HepG2 (cell line): ENCODE measurements around the gene KIAA0930. TPM values are rescaled to one million over a fixed set of nuclear protein-coding genes. Genes with fewer than 3 reads are reported as not detected.
A peak's percentile ranks its signal among the peaks of the same experiment; 100 is the strongest.

ENCODE experiments used
- AHR ChIP-seq: IDR thresholded peaks from 2 replicates; pipeline ENCODE4 v1.6.1; 2018; ENCODE audit warnings: missing genetic modification reagents, missing compliant biosample characterization
- AKAP8 ChIP-seq: sonication (generic); formaldehyde crosslinking; IDR thresholded peaks from 2 replicates; pipeline ENCODE4 v1.5.1; 2020; ENCODE audit warnings: mild to moderate bottlenecking, missing genetic modification reagents
- BORCS8-MEF2B ChIP-seq: sonication (generic); formaldehyde crosslinking; IDR thresholded peaks from 2 replicates; pipeline ENCODE4 v1.8.0; 2022; ENCODE audit warnings: mild to moderate bottlenecking, missing genetic modification reagents
- ERF ChIP-seq: IDR thresholded peaks from 2 replicates; pipeline ENCODE4 v1.6.1; 2018; ENCODE audit warnings: missing biosample characterization, missing genetic modification reagents
- FOXA1 ChIP-seq, 2 experiments: fragments of 450-650 bp in 1 of 2; sonication (generic) in 1 of 2; formaldehyde crosslinking in 1 of 2; IDR thresholded peaks; 2 replicates each; pipeline versions ENCODE4 v1.4.0 to v1.6.1; 2016 to 2020; ENCODE audit warnings: missing genetic modification reagents in 1 of 2
- FOXP4 ChIP-seq: sonication (generic); formaldehyde crosslinking; IDR thresholded peaks from 2 replicates; pipeline ENCODE4 v1.4.0; 2020; ENCODE audit warnings: missing genetic modification reagents
- HMGXB3 ChIP-seq: sonication (generic); formaldehyde crosslinking; IDR thresholded peaks from 2 replicates; pipeline ENCODE4 v1.4.0; 2020; ENCODE audit warnings: missing genetic modification reagents, borderline replicate concordance
- MXD3 ChIP-seq: IDR thresholded peaks from 2 replicates; pipeline ENCODE4 v1.6.1; 2016; ENCODE audit warnings: mild to moderate bottlenecking, missing biosample characterization, missing genetic modification reagents
- PATZ1 ChIP-seq: sonication (generic); formaldehyde crosslinking; IDR thresholded peaks from 2 replicates; pipeline ENCODE4 v1.4.0; 2020; ENCODE audit warnings: missing genetic modification reagents
- PLRG1 ChIP-seq: fragments of 450-650 bp; conservative IDR thresholded peaks from 2 replicates; pipeline ENCODE4 v1.6.1; 2016
- PRMT3 ChIP-seq: sonication (generic); formaldehyde crosslinking; IDR thresholded peaks from 2 replicates; pipeline ENCODE4 v1.8.1; 2022; ENCODE audit warnings: low read depth, mild to moderate bottlenecking, moderate library complexity, missing genetic modification reagents, borderline replicate concordance
- RXRA ChIP-seq: sonication (generic); formaldehyde crosslinking; IDR thresholded peaks from 2 replicates; pipeline ENCODE4 v1.5.1; 2020; ENCODE audit warnings: missing genetic modification reagents
- SP4 ChIP-seq: sonication (generic); formaldehyde crosslinking; IDR thresholded peaks from 2 replicates; pipeline ENCODE4 v1.8.1; 2023; ENCODE audit warnings: mild to moderate bottlenecking, missing genetic modification reagents
- SRSF9 ChIP-seq: fragments of 200-400 bp; formaldehyde crosslinking; IDR thresholded peaks from 2 replicates; pipeline ENCODE4 v1.6.1; 2018; ENCODE audit warnings: borderline replicate concordance, mild to moderate bottlenecking, low read depth, low read length; ENCODE audit not compliant: insufficient read depth, poor library complexity, severe bottlenecking
- STAG1 ChIP-seq: sonication (generic); formaldehyde crosslinking; IDR thresholded peaks from 2 replicates; pipeline ENCODE4 v1.4.0; 2020; ENCODE audit warnings: missing genetic modification reagents
- TAF1 ChIP-seq: sonication (generic); formaldehyde crosslinking; IDR thresholded peaks from 2 replicates; pipeline ENCODE4 v1.4.0; 2020; ENCODE audit warnings: missing genetic modification reagents
- ZNF205 ChIP-seq: IDR thresholded peaks from 2 replicates; pipeline ENCODE4 v1.6.1; 2018; ENCODE audit warnings: missing biosample characterization, missing genetic modification reagents
- ZNF292 ChIP-seq: sonication (generic); formaldehyde crosslinking; IDR thresholded peaks from 2 replicates; pipeline ENCODE4 v1.8.1; 2022; ENCODE audit warnings: mild to moderate bottlenecking, low read depth, missing genetic modification reagents, borderline replicate concordance
- ZNF747 ChIP-seq: sonication (generic); formaldehyde crosslinking; IDR thresholded peaks from 2 replicates; pipeline ENCODE4 v1.8.1; 2023; ENCODE audit warnings: missing genetic modification reagents, mild to moderate bottlenecking, borderline replicate concordance
- ZNF788 ChIP-seq: sonication (generic); formaldehyde crosslinking; IDR thresholded peaks from 2 replicates; pipeline ENCODE4 v1.5.0; 2020; ENCODE audit warnings: mild to moderate bottlenecking, missing genetic modification reagents, borderline replicate concordance
- polyA plus RNA-seq, 8 experiments: library from polyadenylated mRNA; depleted of rRNA in 3 of 8; stranded (reverse) in 7 of 8; unstranded in 1 of 8; fragments of >200 nt; fragmentation: Illumina TruSeq in 4 of 8; extraction: Trizol in 4 of 8; gene quantifications; 2 replicates each; pipeline versions ENCODE4 v1.2.1 to v1.2.3, GENCODE V29; 2011 to 2016; ENCODE audit warnings: low read depth in 4 of 8, missing spikeins in 1 of 8, mixed read lengths in 1 of 8; ENCODE audit not compliant: insufficient read depth in 1 of 8
- total RNA-seq, 5 experiments: library from RNA; depleted of rRNA; stranded (reverse); fragments of >200 nt; fragmentation: Illumina TruSeq; extraction: Trizol; gene quantifications; 2 replicates each; pipeline ENCODE4 v1.2.3, GENCODE V29; 2016; ENCODE audit warnings: low read depth in 1 of 5

Gene KIAA0930
- total and polyA plus RNA-seq, 2 of the 13 experiments (the other 11 are each of a cell fraction or from before 2014, with no cell fraction given) = 27.0 to 38.2 TPM

GRCh38 chr22:45285263-45286058 lies 44.8 kb upstream of the KIAA0930 start (continued):
- TF ChIP-seq HMGXB3 (CRISPR knock-in tag) = 0 out of 2 replicates have a peak, but pooled peaks have one; percentile 38
- peak; percentile 61 for TF ChIP-seq PATZ1
- no peak for TF ChIP-seq FOXA1 (IDR thresholded peaks at IDR 0.05)
- TF ChIP-seq FOXA1 (CRISPR knock-in tag; IDR thresholded peaks at IDR 0.05) = 0 out of 2 replicates have a peak, but pooled peaks have one; percentile 7
- TF ChIP-seq ERF (CRISPR knock-in tag) = no peak; the same call in 1 of the 2 replicates
- peak; percentile 31; the same call in 1 of the 2 replicates for TF ChIP-seq FOXP4 (CRISPR knock-in tag)
- TF ChIP-seq STAG1 (CRISPR knock-in tag) = peak; percentile 70
- peak; percentile 37; the same call in 1 of the 2 replicates for TF ChIP-seq AKAP8 (CRISPR knock-in tag)
- TF ChIP-seq SRSF9 = no peak
- 0 out of 2 replicates have a peak, but pooled peaks have one; percentile 15 for TF ChIP-seq ZNF205 (CRISPR knock-in tag)
- peak; percentile 13; the same call in 1 of the 2 replicates for TF ChIP-seq ZNF292 (CRISPR knock-in tag)
- peak; percentile 46; the same call in 1 of the 2 replicates for TF ChIP-seq BORCS8-MEF2B (CRISPR knock-in tag)
- 0 out of 2 replicates have a peak, but pooled peaks have one; percentile 23 for TF ChIP-seq ZNF747 (CRISPR knock-in tag)
- peak; percentile 29; the same call in 1 of the 2 replicates for TF ChIP-seq ZNF788 (CRISPR knock-in tag)
- peak; percentile 33; the same call in 1 of the 2 replicates for TF ChIP-seq TAF1 (CRISPR knock-in tag)
- no peak for TF ChIP-seq PLRG1
- TF ChIP-seq PRMT3 (CRISPR knock-in tag) = no peak
- no peak for TF ChIP-seq AHR (CRISPR knock-in tag)
- peak; percentile 43 for TF ChIP-seq RXRA
- 0 out of 2 replicates have a peak, but pooled peaks have one; percentile 37 for TF ChIP-seq SP4 (CRISPR knock-in tag)
- no peak for TF ChIP-seq MXD3
